ENCODE measurements around the gene NMBR. TPM values are rescaled to one million over a fixed set of nuclear protein-coding genes. Genes with fewer than 3 reads are reported as not detected.
"Not testable (repeated sequence)": the region's sequence is repeated elsewhere in the genome, so short reads cannot be mapped to it uniquely, and the experiment has no call there.

Gene NMBR
- total RNA-seq, 1 donor from 2014 or later, result not detected

DNA sequence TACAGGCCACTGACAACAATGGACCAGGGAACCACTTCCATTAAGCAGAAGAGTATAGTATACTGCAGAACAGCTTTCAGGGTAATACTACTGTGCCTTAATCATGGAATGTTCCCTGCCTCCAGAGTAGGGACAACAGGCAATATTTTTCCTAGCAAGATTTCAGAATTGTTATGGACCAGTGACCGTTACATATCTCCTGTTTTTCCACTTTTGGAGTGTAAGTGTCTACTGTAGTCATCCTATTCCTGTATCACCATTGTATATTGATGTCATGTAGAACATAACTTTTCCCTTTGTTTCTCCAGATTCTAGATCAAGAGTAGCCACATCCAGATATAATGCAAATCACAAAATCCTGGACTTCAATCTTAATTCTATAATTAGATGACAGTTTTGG is 16.1 kb downstream of the NMBR start:
- DNase-seq, result no peak
- no peak overlapping the region for H3K27ac Mint-ChIP-seq
- intact Hi-C loops (cut with micrococcal nuclease), result no loop called here
- H3K4me1 Mint-ChIP-seq, result no peaks in the 10 kb centered on the region
- no peaks in the 10 kb centered on the region for H3K36me3 Mint-ChIP-seq (ENCODE audit: low read depth)
- H3K27me3 Mint-ChIP-seq, result peaks cover 27% of the 10 kb centered on the region
- no peak overlapping the region for H3K4me3 Mint-ChIP-seq
- no peaks in the 10 kb centered on the region for H3K9me3 Mint-ChIP-seq

DNA sequence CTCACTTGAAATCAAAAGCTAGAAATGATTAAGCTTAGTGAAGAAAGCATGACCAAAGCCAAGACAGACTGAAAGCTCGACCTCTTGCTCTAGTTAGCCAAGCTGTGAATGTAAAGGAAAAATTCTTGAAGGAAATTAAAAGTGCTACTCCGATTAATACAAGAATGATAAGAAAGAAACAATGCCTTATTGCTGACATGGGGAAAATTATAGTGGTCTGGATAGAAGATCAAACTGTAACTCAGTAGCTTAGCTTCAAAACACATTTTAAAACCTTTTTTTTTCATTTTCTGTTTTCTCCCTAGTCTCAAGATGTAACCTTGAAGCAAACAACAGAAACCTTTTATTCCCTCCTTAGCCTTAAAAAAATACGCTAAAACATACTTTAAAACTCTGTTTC is 25.6 kb downstream of the NMBR start:
- DNase-seq, result no peak
- Mint-ChIP-seq H3K4me3 (no peak overlapping the region), H3K27ac (no peak overlapping the region), H3K27me3 (peaks cover 18% of the 10 kb centered on the region), H3K4me1 (no peaks in the 10 kb centered on the region), H3K36me3 (ENCODE audit: low read depth) (no peaks in the 10 kb centered on the region), H3K9me3 (no peaks in the 10 kb centered on the region)
- intact Hi-C loops (cut with micrococcal nuclease), result no loop called here

DNA sequence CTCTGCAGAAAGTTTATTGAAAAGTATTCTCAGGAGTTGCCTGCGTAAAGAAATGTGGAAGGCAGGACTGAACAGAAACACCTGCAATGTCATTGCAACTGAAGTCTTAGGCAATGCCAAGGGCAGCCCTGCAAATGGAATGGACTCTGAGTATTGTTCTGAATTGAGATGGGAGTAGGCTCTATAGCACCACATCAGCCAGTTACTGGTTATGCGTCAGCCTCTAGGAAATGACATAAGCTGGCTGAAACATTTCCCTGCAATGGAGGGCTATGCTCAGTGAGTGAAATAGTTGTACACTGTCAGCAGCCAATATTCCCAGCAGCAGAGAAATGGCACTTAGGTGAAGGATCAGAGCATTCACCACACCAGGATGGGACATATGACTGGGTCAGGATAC is 28.0 kb downstream of the NMBR start:
- no peaks in the 10 kb centered on the region for H3K4me1 Mint-ChIP-seq
- H3K9me3 Mint-ChIP-seq, result no peaks in the 10 kb centered on the region
- DNase-seq, result no peak
- intact Hi-C loops (cut with micrococcal nuclease), result no loop called here
- no peak overlapping the region for H3K4me3 Mint-ChIP-seq
- no peak overlapping the region for H3K27ac Mint-ChIP-seq
- H3K36me3 Mint-ChIP-seq (ENCODE audit: low read depth), result no peaks in the 10 kb centered on the region
- peaks cover 10% of the 10 kb centered on the region for H3K27me3 Mint-ChIP-seq

DNA sequence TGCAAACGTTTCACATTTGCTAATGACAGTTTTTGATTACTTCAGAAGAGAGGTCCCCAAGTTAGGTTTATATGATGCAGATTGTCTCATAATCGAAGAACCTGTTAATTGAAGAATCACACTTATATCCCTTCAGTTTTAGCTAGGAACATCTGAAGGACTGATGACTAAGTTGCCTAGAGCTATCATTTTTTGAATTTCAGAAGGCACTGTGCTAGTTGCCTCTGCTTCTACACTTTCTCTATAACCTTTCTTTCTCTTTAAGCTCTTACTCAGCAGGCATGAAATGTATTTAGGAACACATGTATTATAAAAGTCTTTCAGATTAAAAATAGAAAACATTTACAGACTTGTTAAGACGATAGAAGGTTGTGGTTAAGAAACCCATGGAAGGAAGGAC is 28.6 kb downstream of the NMBR start:
- Mint-ChIP-seq H3K4me3 (no peak overlapping the region), H3K36me3 (ENCODE audit: low read depth) (no peaks in the 10 kb centered on the region), H3K27ac (no peak overlapping the region), H3K9me3 (no peaks in the 10 kb centered on the region), H3K4me1 (no peaks in the 10 kb centered on the region), H3K27me3 (peaks cover 10% of the 10 kb centered on the region)
- intact Hi-C loops (cut with micrococcal nuclease), result no loop called here
- DNase-seq, result no peak

DNA sequence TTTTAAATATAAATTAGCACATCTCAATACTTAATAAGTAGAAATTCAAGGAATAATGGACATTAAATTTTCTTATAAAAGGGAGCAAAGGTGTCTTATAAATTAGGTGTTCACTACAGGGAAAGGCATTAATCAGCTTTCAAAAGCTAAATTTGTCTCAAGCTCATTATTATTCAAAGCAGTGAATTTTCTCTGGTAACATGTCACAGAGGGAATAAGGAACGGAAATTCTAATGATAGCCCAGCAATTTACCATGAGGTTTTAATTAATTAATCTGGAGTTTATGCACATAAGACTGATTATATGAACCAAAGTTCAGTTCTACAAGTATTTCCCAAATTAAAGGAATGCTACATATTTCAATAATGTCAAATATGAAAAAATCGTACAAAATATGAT is 29.6 kb downstream of the NMBR start:
- Mint-ChIP-seq H3K4me1 (no peaks in the 10 kb centered on the region), H3K27ac (no peak overlapping the region), H3K9me3 (no peaks in the 10 kb centered on the region), H3K4me3 (no peak overlapping the region), H3K27me3 (peaks cover 10% of the 10 kb centered on the region), H3K36me3 (ENCODE audit: low read depth) (no peaks in the 10 kb centered on the region)
- DNase-seq, result no peak
- intact Hi-C loops (cut with micrococcal nuclease), result no loop called here

DNA sequence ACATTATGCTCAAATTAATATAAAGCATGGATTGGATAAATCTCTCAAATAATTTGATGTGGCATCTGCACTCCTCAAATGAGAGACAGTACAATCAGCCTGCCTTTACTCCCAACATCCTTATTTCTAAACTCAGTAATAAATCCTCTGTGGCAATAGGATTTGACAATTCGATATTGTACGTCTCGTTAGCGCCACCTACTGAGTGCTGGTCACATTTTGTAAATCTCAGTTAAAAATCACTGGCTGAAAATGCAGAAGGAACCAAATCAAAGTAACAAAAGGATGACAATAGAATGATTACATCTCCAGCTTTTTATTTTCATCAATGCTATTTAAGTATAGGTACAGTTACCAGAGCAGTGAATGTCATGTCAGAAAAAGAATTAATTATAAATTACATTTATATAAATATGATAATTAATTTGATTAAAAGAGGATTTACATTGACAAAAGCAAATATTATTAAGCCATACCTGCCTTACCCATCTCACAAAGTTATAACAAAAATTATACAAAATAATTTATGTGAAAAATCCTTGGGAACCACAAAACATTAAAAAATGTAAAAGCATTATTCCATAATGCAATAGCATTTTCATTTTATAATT is 34.4 kb downstream of the NMBR start:
- DNase-seq, result peak; percentile 87
- Mint-ChIP-seq H3K27ac (no peak overlapping the region), H3K4me1 (no peaks in the 10 kb centered on the region), H3K4me3 (no peak overlapping the region), H3K9me3 (no peaks in the 10 kb centered on the region), H3K27me3 (peaks cover 4% of the 10 kb centered on the region), H3K36me3 (ENCODE audit: low read depth) (no peaks in the 10 kb centered on the region)
- intact Hi-C loops (cut with micrococcal nuclease), result loop anchor here (1.0 to 2.0 kb wide), 2 partner anchors 123 to 434 kb away; no protein-coding TSS in a partner anchor

DNA sequence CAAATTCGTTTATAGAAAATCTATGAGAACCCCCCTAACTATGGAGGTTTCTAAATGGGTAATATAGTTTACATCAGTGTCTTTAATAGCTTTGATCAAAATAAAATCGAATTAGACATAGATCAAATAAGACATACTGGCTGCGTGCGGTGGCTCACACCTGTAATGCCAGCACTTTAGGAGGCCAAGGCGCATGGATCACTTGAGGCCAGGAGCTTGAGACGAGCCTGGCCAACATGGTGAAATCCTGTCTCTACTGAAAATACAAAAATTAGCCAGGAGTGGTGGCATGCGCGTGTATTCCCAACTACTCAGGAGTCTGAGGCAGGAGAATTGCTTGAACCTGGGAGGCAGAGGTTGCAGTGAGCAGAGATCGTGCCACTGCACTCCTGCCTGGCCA is 36.1 kb downstream of the NMBR start:
- H3K9me3 Mint-ChIP-seq; H3K27me3 Mint-ChIP-seq; DNase-seq; H3K4me3 Mint-ChIP-seq; H3K36me3 Mint-ChIP-seq (ENCODE audit: low read depth); H3K4me1 Mint-ChIP-seq; intact Hi-C loops (cut with micrococcal nuclease); H3K27ac Mint-ChIP-seq: not testable (repeated sequence)

DNA sequence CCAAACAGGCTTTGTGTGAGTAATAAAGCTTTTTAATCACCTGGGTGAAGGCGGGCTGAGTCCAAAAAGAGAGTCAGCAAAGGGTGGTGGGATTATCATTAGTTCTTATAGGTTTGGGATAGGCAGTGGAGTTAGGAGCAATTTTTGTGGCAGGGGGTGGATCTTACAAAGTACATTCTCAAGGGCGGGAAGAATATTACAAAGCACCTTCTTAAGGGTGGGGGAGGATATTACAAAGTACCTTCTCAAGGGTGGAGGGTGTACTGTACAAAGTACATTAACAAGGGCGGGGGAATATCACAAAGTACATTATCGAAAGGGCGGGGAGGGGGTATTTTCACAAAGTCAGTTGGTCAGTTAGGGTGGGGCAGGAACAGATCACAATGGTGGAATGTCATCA is 42.1 kb downstream of the NMBR start:
- H3K27ac Mint-ChIP-seq; intact Hi-C loops (cut with micrococcal nuclease); H3K4me1 Mint-ChIP-seq; H3K27me3 Mint-ChIP-seq; H3K4me3 Mint-ChIP-seq; H3K36me3 Mint-ChIP-seq (ENCODE audit: low read depth); DNase-seq; H3K9me3 Mint-ChIP-seq: not testable (repeated sequence)

DNA sequence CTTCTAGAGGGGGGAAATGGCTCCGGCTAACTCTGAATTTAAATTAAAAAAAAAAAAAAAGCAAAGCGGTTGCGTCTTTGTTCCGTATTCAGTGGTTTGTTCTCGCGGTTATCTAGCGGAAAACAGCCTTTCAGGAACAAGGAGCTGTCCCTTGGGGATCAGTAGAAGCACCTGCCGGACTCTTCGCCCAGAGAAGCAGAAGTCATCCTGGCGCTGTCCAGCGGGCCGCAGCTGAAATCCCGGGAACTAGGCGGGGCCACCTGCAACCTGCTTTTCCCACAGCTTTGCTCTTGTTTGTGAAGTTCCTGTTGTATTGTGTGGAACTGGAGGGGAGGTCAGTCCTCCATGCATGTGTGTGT is 58.1 kb downstream of the NMBR start:
- no peak for DNase-seq
- intact Hi-C loops (cut with micrococcal nuclease), result no loop called here
- Mint-ChIP-seq H3K9me3 (no peaks in the 10 kb centered on the region), H3K36me3 (ENCODE audit: low read depth) (no peaks in the 10 kb centered on the region), H3K4me1 (no peaks in the 10 kb centered on the region), H3K27ac (no peak overlapping the region), H3K27me3 (peaks cover 19% of the 10 kb centered on the region), H3K4me3 (no peak overlapping the region)

DNA sequence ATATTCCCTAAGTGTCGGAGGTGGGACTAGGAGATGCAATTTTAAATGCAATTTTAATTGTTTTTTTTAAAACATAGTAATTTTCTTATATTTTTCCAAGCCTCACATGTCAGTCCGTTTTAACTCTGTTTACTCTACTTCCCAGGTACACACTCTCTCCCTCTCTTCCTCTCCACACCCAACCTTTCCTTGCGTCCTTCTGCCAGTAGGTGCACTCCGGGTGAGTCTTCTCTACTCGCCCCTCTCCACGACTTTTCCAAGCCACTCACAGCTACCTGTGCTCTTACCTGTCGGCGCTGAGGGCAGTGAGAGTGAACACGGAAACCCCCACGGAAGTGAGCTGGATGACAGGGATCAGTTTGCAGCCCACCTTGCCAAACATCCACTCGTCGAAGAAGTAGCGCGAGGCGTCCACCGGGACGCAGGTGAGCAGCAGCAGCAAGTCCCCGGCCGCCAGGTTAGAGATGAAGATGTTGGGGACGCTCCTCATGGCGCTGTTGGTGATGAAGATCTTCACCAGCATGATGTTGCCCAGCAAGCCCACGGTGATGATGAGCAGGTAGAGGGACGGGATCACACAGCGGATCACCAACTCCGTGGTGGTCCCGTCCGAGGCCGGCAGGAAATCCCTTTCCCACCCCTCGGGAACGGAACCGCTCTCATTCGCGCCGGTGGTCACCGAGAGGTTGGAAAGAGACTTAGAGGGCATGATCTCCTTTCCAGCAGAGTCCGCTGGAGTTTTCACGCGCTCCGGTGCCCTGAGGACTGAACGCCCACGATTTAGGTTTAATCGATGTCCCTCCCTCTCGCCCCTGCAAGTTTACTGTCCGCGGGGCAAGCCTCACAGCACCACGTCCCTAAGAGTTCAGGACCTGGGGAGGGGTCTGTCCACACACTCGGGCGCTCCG is 58.7 kb downstream of the NMBR start:
- H3K27me3 Mint-ChIP-seq, result peaks cover 21% of the 10 kb centered on the region
- no peaks in the 10 kb centered on the region for H3K36me3 Mint-ChIP-seq (ENCODE audit: low read depth)
- intact Hi-C loops (cut with micrococcal nuclease), result no loop called here
- no peak overlapping the region for H3K4me3 Mint-ChIP-seq
- H3K9me3 Mint-ChIP-seq, result no peaks in the 10 kb centered on the region
- H3K4me1 Mint-ChIP-seq, result no peaks in the 10 kb centered on the region
- DNase-seq, result no peak
- no peak overlapping the region for H3K27ac Mint-ChIP-seq

DNA sequence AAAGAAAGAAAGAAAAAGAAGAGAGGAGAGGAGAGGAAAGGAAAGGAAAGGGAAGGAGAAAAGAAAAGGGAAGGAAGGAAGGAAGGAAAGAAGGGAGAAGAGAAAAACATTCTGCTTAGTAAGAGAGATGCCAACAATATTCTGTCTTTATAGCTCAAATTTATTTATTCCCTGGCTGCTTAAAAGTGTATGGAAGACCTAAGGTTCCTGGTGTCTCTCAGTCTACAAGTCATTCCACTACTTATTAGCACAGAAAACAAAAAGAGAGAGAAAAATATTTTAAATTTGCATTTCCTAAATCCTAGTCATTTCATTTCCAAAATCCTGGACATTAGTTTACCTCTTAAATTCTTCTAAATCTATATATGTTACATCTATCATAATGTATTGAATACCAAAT is 67.8 kb downstream of the NMBR start:
- Mint-ChIP-seq H3K27me3 (peaks cover 6% of the 10 kb centered on the region), H3K4me3 (no peak overlapping the region), H3K27ac (no peak overlapping the region), H3K36me3 (ENCODE audit: low read depth) (no peaks in the 10 kb centered on the region), H3K4me1 (peaks cover 3% of the 10 kb centered on the region), H3K9me3 (no peaks in the 10 kb centered on the region)
- intact Hi-C loops (cut with micrococcal nuclease), result no loop called here
- no peak for DNase-seq

DNA sequence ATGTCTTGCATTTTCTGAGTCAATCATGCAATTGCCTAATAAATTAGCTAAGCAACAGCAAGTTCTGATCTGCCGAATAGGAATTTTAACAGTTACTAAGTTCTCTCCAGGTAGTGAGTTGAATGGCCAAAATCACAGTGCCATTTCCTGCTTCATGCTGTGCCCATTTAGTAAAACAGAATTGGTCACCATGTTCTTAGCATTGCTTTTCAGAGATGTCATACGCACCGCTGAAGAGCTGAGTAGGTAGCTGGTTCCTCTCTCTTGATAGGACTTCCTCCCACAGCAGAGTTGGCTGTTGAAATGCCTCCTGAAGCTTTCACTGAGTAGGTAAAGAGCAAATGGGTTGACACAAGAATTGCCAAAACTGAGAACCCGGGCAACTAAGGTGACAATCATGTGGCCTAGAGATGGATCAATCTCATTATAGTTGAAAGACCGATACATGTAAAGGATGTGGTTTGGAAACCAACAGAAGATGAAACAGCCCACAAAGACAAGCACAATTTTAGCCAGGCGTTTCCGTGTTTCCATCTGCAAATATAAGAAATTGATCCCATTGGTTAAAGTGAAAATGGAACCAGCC is 71.3 kb downstream of the NMBR start:
- H3K27ac Mint-ChIP-seq, result no peak overlapping the region
- no peak overlapping the region for H3K4me3 Mint-ChIP-seq
- peaks cover 3% of the 10 kb centered on the region for H3K4me1 Mint-ChIP-seq
- no peaks in the 10 kb centered on the region for H3K9me3 Mint-ChIP-seq
- peaks cover 2% of the 10 kb centered on the region for H3K27me3 Mint-ChIP-seq
- intact Hi-C loops (cut with micrococcal nuclease), result no loop called here
- DNase-seq, result no peak
- H3K36me3 Mint-ChIP-seq (ENCODE audit: low read depth), result no peaks in the 10 kb centered on the region

DNA sequence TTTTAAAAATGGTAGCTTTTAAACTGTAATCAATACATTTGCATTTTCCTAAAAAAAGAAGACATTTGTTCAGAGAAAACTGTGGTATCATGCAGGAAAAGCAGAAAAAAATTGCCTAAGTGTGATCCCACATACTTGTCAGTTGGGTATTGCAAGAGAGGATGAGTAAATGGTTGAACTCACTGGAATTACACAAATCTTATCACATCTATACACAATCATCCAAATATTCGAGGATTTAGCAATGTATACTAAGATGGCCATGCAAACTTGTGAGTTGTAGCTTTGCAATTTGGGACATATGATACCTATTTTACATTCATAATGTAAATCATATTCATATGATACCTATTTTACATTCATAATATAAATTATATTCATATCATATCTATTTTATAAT is 72.4 kb downstream of the NMBR start:
- no peaks in the 10 kb centered on the region for H3K9me3 Mint-ChIP-seq
- H3K36me3 Mint-ChIP-seq (ENCODE audit: low read depth), result no peaks in the 10 kb centered on the region
- intact Hi-C loops (cut with micrococcal nuclease), result no loop called here
- DNase-seq, result no peak
- no peak overlapping the region for H3K4me3 Mint-ChIP-seq
- H3K27me3 Mint-ChIP-seq, result peaks cover 2% of the 10 kb centered on the region
- no peak overlapping the region for H3K27ac Mint-ChIP-seq
- H3K4me1 Mint-ChIP-seq, result peaks cover 3% of the 10 kb centered on the region

DNA sequence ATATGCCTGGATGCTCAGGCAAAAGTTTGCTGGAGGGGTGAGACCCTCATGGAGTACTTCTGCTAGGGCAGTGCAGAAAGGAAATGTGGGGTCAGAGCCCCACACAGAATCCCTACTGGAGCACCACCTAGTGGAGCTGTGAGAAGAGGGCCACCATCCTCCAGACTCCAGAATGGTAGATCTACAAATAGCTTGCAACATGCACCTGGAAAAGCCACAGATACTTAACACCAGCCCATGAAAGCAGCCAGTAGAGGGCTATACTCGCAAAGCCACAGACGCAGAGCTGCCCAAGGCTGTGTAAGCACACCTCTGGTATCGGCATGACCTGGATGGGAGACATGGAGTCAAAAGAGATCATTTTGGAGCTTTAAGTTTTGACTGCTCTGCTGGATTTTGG is 74.9 kb downstream of the NMBR start:
- Mint-ChIP-seq H3K36me3 (ENCODE audit: low read depth) (no peaks in the 10 kb centered on the region), H3K27ac (no peak overlapping the region)
- intact Hi-C loops (cut with micrococcal nuclease), result no loop called here

More for the DNA sequence above, 74.9 kb downstream of the NMBR start:
- no peak overlapping the region for H3K4me3 Mint-ChIP-seq
- no peaks in the 10 kb centered on the region for H3K9me3 Mint-ChIP-seq
- H3K27me3 Mint-ChIP-seq, result no peaks in the 10 kb centered on the region
- H3K4me1 Mint-ChIP-seq, result peaks cover 3% of the 10 kb centered on the region
- DNase-seq, result no peak

Data from activated CD4-positive, alpha-beta T cell treated with anti-CD3 and anti-CD28 coated beads, Interleukin-2, amount 10 ng/mL, durations not matched to agents 24 days and 14 days (primary cell).